ENCODE results near the gene SPRYD3.

The SPRYD3 gene

DNA sequence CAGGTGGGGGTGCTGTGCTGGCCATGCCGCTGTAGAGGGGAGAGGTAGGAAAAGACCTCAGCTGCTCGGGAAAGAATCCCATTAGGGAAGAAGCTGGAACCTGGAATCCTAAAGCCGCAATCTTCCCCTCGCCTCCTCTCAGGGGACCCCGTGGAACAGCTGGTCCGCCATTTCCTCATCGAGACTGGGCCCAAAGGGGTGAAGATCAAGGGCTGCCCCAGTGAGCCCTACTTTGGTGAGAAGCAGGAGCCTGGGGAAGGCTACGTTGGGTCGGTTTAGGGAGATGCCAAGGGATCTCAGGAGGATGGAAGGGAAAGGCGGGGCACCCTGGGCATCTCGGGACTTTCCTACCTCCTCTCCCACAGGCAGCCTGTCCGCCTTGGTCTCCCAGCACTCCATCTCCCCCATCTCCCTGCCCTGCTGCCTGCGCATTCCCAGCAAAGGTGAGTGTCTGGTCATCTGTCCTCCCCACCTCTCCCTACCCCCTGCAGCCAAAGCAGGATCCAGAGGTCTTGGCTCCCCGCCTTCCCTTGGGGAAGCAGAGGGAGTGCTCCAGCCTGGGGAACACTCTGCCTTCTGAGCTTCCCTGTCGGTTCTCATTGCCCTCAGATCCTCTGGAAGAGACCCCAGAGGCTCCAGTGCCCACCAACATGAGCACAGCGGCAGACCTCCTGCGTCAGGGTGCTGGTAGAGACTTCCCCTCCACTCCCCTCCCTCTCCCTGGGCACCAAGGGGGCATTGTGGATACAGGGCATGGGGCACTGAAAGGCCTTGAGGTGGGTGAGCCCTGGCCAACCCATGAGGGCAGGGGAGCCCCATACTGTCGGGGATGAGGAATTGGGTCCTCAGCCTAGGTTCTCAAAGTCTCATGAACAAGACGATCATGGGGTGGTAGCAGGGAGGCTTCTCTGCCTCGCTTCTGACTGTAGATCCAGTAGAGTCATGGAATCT, 16.9 kb downstream of the SPRYD3 start:
- peak; percentile 48 for DNase-seq

GRCh38 chr12:53061404-53062010, 17.7 kb downstream of the SPRYD3 start:
- peak; percentile 98 for DNase-seq

GRCh38 chr12:53060721-53061276, 18.4 kb downstream of the SPRYD3 start:
- peak; percentile 91 for DNase-seq

DNA sequence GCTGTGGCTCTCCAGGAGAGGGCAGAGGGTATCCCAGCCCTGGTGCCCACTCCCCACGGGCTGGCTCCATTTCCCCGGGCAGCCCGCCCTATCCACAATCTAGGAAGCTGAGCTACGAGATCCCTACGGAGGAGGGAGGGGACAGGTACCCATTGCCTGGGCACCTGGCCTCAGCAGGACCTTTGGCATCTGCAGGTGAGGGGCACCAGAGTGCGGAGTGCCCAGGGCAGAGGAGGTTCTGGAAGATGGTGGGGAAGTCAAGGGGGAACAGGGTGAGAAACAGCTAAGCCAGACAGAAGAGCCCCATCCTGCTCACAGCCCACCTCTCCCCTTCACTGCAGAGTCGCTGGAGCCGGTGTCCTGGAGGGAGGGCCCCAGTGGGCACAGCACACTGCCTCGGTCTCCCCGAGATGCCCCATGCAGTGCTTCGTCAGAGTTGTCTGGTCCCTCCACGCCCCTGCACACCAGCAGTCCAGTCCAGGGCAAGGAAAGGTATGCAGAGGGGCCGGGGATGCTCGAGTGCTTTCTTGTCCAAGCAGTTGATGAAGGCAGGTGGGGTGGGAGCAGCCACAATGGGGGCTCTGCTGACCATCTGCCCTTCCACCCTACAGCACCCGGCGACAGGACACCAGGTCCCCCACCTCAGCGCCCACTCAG, 19.0 kb downstream of the SPRYD3 start:
- peak; percentile 55 for DNase-seq

- DNase-seq = no peak
Measured at GRCh38 chr12:53059434-53060063, 19.6 kb downstream of the SPRYD3 start.

DNA sequence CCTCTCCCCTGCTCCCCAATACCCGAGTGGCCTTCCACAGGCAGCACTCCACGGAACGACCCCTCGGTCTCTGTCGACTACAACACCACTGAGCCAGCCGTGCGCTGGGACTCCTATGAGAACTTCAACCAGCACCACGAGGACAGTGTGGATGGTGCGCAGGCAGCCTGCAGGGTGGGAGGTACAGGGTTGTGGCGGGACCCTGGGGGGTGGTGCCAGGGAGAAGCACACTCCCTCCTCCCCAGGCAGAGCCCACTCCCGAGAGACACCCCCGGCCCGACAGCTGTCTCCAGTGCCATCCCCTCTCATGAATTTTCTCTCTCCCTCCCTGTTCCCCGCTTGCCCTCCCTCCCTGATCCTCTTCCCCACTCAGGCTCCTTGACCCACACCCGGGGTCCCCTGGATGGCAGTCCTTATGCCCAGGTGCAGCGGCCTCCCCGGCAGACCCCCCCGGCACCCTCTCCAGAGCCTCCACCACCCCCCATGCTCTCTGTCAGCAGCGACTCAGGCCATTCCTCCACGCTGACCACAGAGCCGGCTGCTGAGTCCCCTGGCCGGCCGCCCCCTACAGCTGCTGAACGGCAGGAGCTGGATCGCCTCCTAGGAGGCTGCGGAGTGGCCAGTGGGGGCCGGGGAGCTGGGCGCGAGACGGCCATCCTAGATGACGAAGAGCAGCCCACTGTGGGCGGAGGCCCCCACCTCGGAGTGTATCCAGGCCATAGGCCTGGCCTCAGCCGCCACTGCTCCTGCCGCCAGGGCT, 20.3 kb downstream of the SPRYD3 start:
- no peak for DNase-seq

- DNase-seq = peak; percentile 73
Measured at GRCh38 chr12:53057816-53058500, 21.2 kb downstream of the SPRYD3 start.

DNA sequence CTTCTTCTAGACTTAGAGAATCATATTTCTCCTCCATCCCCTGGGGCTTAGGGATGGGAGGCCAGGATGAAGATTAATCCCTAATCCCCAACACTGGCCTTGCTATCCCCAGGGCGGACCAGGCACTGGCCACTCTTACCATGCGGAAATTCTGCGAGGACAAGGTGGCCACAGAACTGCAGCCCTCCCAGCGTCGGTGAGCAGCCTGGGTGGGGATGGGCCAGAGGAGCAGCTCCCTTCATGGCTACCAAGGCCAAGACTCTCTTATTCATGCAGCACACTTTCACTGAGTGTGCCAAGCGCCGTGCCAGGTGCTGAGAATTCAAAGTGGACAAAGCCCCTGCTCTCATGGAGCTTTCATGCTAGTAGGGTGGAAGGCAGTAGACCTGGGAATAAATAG, 22.3 kb downstream of the SPRYD3 start:
- no peak for DNase-seq

DNA sequence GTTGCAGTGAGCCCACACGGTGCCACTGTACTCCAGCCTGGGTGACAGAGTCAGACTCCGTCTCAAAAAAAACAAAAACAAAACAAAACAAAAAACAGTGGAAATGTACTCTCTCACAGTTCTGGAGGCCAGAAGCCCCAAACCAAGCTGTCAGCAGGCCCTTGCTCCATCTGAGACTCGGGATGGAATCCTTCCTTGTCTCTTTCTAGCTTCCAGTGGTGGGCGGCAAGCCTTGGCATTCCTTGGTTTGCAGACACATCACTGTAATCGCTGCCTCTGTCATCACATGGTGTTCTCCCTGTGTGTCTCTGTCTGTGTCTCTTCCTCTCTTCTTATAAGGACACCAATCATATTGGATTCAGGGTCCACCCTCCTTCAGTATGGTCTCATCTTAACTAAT, 22.9 kb downstream of the SPRYD3 start:
- no peak for DNase-seq

GRCh38 chr12:53055471-53056266, 23.5 kb downstream of the SPRYD3 start:
- no peak for DNase-seq

- DNase-seq = peak; percentile 99
Measured at GRCh38 chr12:53054112-53054878, 24.9 kb downstream of the SPRYD3 start.

DNA sequence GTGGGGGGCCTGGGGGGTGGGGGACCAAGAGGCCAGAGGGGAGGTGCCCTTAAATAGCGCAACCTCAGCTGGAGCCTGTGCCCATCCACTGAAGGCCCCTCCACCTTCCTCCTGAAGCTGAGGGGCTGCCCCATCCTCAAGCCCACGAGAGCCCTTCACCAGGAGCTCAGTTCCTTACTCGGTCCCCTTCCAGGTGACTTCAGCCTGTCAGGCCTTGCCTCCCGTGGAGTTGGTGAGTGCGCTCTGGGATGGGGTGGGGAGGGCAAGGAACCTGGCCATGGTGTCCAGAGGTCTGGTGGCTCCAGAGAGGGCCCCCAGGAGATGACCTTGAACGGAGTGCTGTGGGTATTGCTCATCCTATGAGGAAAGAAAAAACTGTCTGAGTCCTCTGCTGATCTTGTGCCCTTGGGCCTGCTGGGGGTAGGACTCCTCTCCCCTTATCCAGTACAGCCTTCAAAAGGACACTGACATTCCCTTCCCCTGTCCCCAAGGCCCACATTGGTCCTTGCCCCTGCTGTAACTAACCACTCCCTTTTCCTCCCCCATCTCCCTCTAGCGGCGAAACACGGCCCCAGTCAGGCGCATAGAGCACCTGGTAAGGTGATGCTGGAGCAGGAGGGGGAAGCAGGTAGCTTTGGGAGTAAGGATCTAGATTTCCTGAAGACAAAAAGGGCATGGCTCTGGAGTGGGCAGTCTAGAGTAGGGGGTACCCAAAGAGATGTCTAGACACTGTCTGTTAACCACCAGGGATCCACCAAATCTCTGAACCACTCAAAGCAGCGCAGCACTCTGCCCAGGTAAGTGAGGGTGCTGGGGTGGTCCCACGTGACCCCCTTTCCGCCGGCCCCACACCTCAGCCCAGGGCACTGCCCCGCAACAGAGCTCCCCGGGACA, 25.7 kb downstream of the SPRYD3 start:
- DNase-seq = peak; percentile 95

DNA sequence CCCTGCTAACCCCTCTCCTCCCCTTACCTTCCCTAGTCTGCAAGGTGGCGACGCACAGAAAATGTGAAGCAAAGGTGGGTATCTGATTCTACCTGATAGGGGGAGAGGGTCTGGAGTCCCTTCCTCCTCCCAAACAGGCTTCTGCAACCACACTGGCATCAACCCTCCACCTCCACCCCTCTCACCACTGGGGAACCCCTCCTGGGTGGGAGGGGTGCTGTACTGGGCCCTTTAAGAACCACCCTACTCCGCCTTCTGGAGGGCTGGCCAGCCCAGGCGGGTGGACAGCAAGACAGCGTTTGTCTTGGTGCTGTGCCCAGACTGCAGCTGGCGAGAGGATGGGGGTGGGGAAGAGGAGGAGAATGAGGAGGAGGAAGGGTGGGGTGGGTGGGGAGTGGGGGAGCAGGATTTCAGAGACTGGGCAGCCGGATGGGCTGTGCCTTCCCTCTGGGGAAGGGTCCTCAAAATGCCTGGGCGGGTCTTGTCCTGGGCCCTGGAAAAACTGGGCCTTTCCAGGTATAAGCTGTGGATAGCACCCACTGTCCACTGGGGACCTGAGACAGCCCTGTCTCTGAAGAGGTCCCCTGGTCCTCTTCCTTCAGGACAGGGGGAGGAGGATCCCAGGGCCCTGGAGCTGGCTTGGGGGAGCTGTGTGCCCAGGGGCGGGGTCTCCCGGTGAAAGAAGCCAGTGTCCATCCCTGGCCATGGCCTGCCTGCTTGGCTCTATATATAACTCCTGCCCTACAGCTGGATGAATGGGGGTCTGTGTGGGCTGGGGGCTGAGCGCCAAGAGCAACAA, 26.6 kb downstream of the SPRYD3 start:
- DNase-seq = peak; percentile 64

- DNase-seq = no peak
Measured at GRCh38 chr12:53051881-53052412, 27.2 kb downstream of the SPRYD3 start.

DNA sequence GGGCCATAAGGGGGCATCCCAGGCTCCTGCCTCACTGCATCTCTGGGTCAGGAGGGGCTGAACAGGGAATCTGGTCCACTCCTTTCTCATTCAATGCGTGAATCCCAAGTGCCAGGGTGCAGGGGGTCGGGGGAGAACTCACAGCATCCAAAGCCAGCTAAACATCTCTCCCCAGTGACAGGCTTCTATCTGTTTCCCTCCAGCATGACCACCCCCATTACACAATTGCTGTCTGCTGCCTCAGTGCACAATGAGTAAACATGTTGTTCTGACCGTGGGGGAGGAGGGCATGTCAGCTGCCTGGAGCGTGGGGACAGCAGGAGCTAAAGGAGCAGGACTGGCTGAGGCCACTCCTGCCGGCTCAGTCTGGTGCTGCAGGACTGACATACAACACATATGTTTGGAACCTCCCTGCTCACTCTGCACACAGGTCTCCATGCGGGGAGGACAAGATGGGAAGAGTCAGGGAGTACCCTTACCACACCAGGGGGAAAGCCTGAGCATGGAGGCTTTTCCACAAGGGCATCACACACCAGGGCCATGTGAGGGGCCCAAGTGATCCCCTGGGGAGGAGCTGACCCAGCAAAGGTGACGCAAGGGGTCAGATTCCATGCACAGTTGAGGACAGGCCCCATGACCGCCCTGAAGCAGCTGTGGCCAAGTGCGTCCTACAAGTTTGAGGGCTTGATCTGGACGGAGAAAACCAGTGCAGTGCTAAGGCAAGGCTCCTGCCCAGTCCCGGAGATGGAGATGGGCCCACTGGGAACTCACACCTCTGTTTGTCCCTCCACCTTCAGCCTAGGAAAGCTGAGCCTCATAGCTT, 27.9 kb downstream of the SPRYD3 start:
- DNase-seq = peak; percentile 61

GRCh38 chr12:53050426-53051057, 28.6 kb downstream of the SPRYD3 start:
- no peak for DNase-seq

Data from DMS53 (cell line).